Skin of body (tissue), 2 donors: ENCODE data around the gene SETSIP. TPM values are rescaled to one million over a fixed set of nuclear protein-coding genes. Genes with fewer than 3 reads are reported as not detected.
"Not testable (repeated sequence)": the region's sequence is repeated elsewhere in the genome, so short reads cannot be mapped to it uniquely, and the experiment has no call there.

Source experiments
- DNase-seq: peaks from one replicate; lab custom pipeline; 2025; lab: John Stamatoyannopoulos, UW
- total RNA-seq: library from RNA; depleted of rRNA; stranded (reverse); fragments of >200 nt; gene quantifications from one replicate; pipeline ENCODE4 v1.2.3, GENCODE V29; 2014

Gene SETSIP
- not detected for total RNA-seq

DNA sequence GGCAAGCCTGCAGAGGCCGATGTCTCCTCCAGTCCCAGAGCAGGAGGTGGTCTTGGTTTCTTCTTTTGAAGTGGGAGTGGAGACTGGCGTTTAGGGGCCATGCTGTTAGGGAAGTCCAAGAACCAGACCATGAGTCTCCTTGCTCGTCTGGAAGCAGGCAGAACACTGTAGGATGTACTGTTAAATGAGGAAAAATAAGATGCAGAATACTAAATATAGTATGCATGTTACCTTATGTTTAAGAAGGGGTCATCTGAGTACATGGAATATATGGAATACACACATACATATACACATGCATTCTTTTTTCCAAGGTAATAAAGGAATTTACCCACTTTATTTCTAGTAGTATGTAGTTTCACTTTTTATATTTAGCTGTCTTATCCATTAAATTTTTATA, at the start of gene SETSIP:
Gene SETSIP, minus strand, starts transcription at position 101 of the 400 bp plus-strand sequence. Its CDS starts 0 bp downstream, at position 101.
- no peak for DNase-seq

GRCh38 chr1:92123868-92124267, 48.7 kb upstream of the SETSIP start:
- DNase-seq = peak; percentile 23

GRCh38 chr1:92118826-92119225, 43.6 kb upstream of the SETSIP start:
- no peak for DNase-seq

GRCh38 chr1:92117526-92117925, 42.3 kb upstream of the SETSIP start:
- DNase-seq = no peak

DNA sequence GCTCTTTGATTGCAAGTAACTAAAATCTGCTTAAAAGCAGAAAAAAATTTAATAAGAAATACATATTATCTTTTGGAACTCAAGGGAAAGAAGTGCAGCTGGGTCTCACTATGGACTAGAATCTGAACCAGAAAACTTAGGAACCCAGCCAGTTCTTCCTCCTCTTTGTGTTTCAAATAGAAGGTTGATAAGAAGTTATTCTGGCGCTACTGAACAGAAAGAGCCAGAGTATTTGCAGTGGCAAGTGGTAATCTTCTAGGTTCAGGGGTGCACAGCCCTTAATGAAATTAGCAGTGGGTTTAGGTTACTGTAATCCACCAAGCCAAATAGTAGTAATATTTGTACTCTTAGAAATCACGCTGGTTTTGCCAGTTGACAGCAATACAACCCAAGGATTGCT, 33.4 kb upstream of the SETSIP start:
- DNase-seq = no peak

GRCh38 chr1:92105546-92106081, 30.4 kb upstream of the SETSIP start:
- DNase-seq = no peak

DNA sequence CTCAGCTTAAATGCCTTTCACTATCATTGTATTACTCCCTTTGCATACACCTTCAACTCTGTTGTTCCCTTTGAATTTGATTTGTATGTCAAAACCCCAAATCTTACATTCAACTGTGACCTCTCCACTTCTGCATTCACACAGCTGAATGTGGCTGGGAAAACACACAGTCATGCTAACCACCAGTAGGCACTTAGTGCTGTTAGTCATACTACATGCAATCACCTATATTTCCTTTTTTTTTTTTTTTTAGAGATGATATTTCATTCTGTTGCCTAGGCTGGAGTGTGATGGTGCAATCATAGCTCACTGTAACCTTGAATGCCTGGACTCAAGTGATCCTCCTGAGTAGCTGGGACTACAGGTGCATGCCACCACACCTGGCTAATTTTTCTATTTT, 21.1 kb upstream of the SETSIP start:
- no peak for DNase-seq

GRCh38 chr1:92095874-92096273, 20.7 kb upstream of the SETSIP start:
- no peak for DNase-seq

GRCh38 chr1:92094595-92094994, 19.4 kb upstream of the SETSIP start:
- no peak for DNase-seq

- no peak for DNase-seq
Measured at GRCh38 chr1:92094090-92094489, 18.9 kb upstream of the SETSIP start.

GRCh38 chr1:92091625-92092024, 16.4 kb upstream of the SETSIP start:
- no peak for DNase-seq

DNA sequence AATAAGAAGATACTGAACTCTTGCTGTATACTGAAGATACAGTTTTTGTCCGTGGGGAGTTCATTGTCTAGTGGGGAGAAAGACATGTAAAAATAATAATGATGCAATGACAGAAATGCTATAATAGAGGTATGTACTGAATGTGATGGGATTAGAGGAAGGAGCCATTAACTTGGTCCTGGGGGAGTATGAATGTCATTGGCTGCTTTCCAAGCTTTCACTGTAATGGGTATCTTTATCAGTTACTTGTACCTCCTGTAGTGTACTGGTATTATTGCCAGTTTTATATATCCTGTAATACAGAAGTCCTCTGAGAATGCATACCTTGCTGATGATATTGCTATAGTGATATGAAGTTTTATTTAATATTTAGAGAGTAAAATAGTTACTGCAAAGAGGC, 12.3 kb upstream of the SETSIP start:
- DNase-seq = no peak

DNA sequence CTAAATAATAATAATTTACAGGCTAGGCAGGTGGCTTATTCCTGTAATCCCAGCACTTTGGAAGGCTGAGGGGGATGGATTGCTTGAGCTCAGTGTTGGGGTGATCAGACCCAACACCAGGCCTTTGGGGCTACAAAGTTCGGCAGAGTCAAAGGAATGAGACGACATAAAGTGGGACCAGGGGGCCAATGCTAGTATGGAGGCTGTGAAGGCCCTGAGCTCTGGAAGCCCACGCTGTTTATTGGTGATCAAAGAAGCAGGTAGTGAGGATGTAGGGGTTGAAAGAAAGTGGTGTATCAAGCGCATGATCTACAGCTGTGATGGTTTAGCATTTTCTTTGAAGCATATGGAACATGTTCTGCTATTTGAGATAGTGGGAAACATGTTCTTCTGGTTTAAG, 10.5 kb upstream of the SETSIP start:
- no peak for DNase-seq

DNA sequence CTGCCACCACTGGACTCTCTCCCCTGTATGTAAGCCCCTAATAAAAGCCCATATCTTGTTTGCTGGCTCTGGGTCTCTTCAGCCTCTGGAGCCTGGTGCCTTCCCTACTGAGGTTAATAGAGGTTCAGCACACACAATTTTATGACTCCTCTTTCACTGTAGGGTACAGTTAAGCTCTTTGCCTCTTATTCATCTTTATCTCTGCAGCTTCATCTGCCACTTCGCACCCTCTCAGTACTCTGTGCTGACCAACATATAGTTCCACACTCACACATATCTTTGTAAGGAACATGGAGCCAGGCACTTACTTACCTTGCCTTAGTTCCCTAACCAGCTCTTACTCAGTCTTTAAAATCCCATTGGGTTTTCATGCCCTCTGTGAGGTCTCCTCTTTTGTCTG, 9.4 kb upstream of the SETSIP start:
- DNase-seq = no peak

- no peak for DNase-seq
Measured at GRCh38 chr1:92081031-92081430, 5.8 kb upstream of the SETSIP start.

GRCh38 chr1:92080128-92080985, 5.1 kb upstream of the SETSIP start, which contains the start of gene BTBD8:
Gene BTBD8, plus strand, starts transcription at chr1:92080345. Its CDS starts 227 bp downstream, at chr1:92080572.
- DNase-seq = no peak

- no peak for DNase-seq
Measured at GRCh38 chr1:92079441-92079840, 4.2 kb upstream of the SETSIP start.

GRCh38 chr1:92078077-92078476, 2.9 kb upstream of the SETSIP start:
- not testable (repeated sequence) for DNase-seq

DNA sequence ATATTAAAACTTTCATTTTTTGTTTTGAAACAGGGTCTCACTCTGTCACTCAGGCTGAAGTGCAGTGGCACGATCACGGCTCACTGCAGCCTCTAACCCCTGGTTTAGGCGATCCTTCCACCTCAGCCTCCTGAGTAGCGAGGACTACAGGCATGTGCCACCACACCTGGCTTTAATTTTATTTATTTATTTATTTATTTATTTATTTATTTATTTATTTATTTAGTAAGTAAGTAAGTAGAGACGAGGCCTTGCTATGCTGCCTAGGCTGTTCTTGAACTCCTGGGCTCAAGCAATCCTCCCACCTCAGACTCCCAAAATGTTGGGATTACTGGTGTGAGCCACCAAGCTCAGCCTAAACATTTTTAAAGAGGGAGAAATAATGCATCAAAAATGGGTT, 1.2 kb upstream of the SETSIP start:
- DNase-seq = no peak

- not testable (repeated sequence) for DNase-seq
Measured at GRCh38 chr1:92074446-92074845, 765 bp downstream of the SETSIP start.

- no peak for DNase-seq
Measured at GRCh38 chr1:92070892-92071291, 4.3 kb downstream of the SETSIP start.

GRCh38 chr1:92066321-92066720, 8.9 kb downstream of the SETSIP start:
- DNase-seq = no peak

- no peak for DNase-seq
Measured at GRCh38 chr1:92065042-92065441, 10.2 kb downstream of the SETSIP start.
